GM21526 (cell line): Measurements from ENCODE around the gene ZNF837.
"Not testable (repeated sequence)": the region's sequence is repeated elsewhere in the genome, so short reads cannot be mapped to it uniquely, and the experiment has no call there.

ENCODE experiments used
- ATAC-seq: cut with Tn5 transposase; IDR thresholded peaks from one replicate; pipeline ENCODE4 v1.9.1; 2021; ENCODE audit warnings: moderate library complexity; ENCODE audit not compliant: unreplicated experiment, low FRiP score

ZNF837 gene

DNA sequence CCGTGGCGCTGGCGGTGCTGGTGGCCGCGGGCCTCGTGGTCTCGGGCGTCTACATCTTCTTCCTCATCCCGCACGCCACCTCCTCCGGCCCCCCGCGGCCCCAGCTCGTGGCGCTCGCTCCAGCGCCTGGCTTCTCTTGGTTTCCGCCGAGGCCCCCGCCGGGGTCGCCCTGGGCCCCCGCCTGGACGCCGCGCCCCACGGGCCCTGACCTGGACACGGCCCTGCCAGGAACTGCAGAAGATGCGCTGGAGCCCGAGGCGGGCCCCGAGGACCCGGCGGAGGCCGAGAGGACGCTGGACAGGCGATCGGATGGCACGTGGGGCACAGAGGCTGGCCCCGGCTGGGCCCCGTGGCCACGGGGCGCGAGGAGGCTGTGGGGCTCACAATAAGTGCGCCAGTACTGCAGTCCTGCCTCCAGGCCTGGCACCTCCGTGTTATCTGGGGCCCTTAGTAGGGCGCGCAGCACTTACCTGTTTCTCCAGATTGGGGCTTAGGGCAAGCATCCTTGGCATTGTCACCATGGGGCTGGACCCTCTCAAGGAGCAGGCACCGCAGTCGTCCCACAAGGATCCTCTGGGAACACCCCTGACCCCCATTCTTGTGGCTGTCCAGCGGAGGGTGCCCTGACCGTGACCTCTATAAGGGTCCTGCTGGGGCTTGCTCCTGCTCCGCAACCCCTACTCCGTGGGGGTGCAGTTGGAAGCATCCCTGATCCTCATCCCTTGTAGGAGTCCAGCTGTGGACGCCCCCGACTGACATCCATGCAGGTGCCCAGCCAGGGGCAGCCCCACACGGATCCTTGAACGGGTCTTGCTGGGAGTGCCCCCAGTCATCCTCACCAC, 16.1 kb upstream of the ZNF837 start:
- no peak for ATAC-seq

DNA sequence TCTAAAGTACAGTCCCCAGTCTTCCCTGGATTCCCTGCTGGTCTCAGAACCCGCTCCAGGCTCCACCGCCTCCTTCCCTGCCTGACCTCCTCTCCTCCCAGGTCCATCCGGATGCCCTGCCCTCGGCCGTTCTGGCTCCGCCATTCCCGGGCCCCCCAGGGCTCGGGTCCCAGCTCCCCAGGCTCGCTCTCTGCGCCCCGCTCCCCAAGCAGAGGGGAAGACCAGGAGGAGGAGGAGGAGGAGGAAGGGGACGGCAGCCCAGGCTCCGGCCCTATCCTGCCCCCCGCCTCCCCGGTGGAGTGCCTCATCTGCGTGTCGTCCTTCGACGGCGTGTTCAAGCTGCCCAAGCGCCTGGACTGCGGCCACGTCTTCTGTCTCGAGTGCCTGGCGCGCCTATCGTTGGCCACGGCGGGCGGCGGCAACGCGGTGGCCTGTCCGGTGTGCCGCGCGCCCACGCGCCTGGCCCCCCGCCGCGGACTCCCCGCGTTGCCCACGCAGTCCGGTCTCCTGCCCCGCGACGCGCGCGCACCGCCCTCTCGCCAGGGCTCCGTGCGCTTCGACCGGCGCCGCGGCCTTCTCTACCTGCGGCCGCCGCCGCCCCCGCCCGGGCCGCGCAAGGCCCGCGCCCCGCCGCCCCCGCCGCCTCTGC, 15.3 kb upstream of the ZNF837 start:
- no peak for ATAC-seq

DNA sequence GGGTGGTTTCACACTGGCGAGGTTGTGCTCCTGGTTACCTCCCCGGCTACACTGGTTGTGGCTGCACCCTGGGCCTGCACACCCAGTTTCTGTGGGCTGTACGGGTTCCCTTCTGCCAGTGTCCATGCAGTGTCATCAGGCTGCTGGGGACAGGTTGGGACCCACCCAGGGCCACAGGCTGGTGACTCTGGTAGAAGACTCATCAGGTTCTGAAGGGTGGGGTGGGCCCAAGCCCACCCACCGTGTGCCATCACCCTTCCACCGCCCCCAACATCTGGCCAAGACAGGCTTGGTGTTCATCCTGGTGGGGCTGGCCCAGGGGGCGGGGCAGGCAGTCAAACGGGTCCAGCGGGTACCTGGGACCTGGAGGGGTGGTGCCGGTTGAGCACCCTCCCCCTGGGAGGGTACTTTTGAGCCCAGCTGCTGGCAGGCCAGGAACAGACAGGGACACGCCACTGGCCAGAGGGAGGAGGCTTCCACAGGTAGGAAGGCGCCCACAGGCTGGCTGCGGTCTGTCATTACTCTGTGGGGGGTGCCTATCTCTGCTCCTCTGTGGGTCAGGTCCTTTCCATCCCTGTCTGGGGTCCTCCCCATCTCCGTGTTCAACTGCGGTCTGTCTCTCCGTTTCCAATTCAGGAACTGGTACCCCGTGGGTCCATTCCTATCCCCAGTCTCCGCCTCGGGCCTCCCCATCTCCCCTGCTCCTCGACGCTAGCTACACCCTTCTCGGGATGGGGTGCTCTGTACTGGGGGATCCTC, 14.6 kb upstream of the ZNF837 start, which contains the start of gene RNF225:
TSS of gene RNF225 (plus strand) at position 437 of the 759 bp plus-strand sequence. CDS start 434 bp downstream, outside the sequence.
- no peak for ATAC-seq

DNA sequence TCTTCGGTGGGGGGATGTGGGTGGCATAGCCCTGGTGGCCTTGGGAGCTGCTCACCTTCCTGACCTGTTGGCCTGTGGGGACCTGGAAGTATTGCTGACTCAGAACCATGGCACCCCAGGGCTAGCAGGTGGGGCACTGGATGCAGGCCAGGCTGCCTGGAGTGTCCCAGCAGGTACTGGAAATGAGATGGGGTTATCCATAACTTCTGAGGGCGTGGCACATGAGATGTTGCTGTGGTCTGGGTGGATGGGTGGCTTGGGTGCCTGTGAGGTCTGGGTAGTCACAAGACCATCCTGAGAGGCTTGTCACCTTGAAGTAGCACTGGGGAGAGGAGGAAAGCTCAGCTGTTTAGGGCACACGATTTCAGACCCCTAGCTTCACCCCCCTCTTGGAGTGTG, 14.0 kb upstream of the ZNF837 start:
- no peak for ATAC-seq

DNA sequence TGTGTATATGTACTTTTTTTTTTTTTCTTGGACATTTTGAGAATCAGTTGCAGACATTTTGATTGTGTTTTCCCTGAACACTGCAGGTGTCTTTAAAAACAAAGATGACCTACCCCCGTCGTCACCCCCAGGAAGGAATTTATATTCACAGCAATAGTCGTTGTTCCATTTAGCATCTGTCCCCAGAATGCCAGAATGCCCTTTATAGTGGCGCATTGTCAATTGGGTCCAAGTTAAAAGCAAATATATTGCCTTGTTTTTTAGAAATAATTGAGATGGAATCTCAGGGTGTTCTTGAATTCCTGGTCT, 12.8 kb upstream of the ZNF837 start:
- ATAC-seq: no peak

DNA sequence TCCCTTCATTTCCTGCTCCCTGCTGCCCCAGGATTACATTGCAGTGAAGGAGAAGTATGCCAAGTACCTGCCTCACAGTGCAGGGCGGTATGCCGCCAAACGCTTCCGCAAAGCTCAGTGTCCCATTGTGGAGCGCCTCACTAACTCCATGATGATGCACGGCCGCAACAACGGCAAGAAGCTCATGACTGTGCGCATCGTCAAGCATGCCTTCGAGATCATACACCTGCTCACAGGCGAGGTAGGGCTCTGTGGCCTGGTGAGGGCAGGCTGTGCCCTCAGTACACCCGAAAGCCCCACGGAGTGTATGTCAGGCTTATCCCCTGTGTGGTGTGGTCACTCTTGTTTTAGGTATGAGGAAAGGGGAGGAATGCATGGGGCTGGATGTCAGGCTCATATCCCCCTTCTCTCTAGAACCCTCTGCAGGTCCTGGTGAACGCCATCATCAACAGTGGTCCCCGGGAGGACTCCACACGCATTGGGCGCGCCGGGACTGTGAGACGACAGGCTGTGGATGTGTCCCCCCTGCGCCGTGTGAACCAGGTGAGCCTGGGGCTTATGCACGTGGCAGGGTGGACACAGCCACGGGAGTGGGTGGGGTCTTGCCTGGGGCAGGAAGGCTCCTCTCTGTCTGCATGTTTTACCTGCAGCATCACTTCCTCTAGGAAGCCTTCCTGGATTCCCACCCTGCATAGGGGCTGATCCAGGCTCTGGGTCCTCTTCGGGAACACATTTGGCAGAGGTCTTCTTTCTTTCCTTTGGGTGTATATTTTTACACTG, 12.3 kb upstream of the ZNF837 start:
- no peak for ATAC-seq

DNA sequence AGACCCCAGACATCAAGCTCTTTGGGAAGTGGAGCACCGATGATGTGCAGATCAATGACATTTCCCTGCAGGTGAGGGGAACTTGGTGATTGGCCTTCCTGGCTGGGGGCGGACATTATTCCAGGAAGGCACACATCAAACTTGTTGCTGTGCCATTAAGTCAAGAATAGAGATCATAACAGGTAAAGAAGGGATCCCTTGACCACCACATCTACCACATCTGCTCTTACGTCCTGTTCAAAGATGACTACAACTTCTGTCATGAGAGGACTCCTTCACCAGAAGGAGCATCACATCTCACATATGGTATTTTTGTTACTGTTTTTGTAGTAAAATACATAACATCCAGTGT, 7.3 kb upstream of the ZNF837 start:
- ATAC-seq: no peak

DNA sequence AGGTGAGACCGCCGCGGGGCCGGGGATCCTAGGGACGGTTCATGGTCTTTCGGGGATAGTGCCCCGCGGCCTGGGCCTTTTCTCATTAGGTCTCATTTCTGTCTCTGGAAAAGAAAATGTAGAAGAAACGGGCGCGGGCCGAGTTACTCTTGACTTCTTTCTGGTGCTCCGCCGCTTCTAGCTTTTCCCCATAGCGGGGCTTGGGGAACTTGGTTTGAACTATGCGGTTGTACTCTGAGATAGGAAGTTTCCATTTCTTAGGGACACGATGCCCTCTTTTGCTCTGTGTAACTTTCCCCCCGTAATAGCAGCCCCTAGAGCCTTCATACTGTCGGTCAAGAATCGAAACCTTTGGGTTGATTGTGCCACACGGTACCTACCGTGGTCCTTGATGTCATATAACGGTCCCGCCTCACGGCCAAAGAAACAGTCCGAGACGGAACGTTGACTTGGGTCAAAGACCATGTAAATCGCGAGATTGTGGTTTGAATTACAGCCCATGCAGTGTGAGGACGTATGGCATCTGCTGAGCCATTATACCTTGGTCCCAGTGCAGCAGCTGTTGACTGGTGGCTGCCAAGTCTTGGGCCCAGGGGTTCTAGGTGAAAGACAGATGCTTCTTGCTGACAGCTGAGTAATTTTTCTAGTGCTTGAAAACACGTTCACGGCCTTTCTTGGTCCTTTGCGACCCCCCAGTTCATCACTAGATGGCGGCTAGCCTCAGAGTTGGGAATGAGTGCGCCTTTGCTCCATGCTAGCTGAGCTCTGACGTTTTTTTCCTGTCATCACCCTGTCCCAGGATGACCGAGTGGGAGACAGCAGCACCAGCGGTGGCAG, 6.7 kb upstream of the ZNF837 start:
- ATAC-seq: no peak

DNA sequence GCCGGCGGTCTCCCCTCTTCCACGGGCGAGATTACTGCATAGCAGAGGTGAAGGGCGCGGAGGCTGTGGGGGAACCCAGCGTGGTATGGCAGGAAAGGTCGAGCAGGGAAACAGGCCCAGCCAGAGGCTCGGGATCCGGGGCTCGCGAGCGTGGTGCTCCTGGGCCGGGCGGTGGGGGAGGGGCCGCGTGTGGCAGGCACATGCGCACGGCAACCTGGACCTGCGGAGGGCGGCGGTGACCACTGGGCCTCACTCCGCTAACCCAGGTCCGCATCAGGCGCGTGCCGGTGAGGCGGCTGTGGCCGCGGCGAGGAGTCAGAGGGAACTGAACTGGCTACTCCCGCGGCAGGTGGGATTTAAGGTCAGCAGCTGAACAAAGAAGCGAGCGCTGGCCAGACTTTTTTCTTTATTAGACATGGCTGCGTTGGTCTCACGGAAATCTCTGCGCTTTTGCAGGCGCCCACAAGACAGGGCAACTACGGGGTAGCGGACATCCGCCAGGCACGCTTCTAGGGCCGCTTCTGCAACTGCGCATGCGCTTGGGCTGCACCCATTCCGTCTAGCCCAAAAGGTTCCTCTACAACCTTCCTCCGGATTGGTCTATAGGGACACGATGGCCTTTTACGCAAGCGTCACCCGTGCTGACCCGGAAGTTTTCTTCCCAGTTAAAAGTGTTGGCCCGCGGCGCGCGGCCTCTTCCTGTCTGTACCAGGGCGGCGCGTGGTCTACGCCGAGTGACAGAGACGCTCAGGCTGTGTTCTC, 5.9 kb upstream of the ZNF837 start, which contains the start of gene RPS5:
TSS of gene RPS5 (plus strand) at position 694 of the 762 bp plus-strand sequence. CDS start 869 bp downstream, outside the sequence.
- ATAC-seq: peak; percentile 74

DNA sequence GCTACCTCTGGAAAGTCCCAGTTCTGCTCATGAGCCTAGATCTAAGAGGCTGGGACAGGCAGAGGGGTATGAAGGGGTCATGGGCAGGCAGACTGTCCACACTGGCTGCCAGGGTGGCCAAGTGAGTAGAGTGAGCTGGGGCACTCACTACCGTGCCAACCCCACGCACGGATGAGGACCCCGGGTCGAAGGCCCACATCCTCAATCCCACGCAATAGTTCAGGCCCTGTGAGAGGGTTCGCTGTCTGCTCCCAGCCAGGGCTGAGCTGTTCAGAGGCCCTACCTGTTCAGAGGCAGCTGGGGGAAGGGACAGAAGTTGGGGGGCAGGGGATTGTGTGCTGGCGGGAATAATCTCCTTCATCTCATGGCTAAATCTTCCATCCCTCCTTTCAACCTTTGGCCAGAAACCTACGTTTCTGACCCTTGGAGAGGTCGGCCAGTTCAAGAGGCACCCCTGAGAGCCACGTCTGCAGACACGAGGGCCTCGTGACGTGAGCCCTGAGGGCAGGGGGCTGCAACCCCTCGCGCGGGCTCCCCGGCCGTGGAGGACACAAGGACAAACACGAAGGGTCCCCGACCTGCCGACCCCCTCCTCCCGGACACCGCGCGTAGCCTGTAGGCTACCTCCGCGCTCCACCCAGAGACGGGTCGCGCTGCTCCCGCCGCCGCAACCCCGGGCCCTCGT, 5.2 kb upstream of the ZNF837 start:
- ATAC-seq: no peak

DNA sequence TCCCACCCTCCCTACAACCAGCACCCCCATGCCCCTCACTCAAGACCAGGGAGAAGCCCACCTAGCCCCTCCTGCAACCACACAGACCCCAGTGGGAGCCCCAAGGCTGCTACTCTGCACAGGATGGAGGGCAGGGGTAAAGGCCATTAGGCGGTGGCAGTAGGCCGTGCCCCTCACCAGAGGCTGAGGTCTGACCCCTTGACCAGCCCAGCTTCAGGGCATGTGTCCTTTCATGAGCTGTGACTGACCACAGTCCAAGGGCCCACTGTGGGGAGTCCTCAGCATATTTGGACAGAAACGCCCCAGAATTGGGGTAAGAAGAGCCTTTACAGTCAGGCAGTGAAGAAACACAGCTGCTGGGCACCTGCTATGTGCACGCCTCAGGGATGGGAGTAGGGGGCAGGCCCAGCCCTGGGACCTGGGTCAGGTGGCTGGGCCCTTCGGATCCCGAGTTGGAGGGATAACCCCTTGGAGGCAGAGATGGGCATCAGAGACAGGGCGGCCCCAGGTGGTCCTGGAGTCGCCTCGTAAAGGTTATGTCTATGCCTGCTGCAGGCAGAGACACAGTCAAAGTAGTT, 4.6 kb upstream of the ZNF837 start:
- no peak for ATAC-seq

DNA sequence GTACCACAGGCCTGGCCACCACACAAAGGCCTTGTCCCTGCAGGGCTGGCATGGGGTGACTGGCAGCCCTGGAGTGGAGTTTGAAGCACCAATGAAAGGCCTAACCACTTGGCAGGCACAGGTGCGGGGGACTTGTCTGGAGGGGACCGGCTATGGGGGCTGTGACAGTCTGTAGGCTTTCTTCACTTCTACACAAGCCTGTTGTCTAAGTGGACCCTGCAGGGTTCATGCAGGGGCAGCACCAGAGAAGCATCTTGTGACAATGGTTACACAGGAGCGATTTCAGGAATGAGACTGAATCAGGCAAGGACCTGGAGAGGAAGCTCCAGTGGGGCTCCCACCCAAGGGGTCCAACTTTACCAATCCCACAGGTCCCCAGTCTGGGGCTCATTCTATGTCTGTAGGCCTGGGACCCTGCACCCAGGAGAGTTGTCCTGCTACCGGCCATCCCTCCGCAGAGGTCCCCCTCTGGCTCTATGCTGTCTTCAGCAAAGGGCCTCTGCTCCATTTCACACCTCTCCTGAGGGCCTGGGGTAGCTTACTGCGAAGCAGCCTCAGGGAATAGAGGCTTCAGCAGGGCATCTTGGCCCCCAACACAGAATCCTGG, 2.3 kb upstream of the ZNF837 start:
- no peak for ATAC-seq

DNA sequence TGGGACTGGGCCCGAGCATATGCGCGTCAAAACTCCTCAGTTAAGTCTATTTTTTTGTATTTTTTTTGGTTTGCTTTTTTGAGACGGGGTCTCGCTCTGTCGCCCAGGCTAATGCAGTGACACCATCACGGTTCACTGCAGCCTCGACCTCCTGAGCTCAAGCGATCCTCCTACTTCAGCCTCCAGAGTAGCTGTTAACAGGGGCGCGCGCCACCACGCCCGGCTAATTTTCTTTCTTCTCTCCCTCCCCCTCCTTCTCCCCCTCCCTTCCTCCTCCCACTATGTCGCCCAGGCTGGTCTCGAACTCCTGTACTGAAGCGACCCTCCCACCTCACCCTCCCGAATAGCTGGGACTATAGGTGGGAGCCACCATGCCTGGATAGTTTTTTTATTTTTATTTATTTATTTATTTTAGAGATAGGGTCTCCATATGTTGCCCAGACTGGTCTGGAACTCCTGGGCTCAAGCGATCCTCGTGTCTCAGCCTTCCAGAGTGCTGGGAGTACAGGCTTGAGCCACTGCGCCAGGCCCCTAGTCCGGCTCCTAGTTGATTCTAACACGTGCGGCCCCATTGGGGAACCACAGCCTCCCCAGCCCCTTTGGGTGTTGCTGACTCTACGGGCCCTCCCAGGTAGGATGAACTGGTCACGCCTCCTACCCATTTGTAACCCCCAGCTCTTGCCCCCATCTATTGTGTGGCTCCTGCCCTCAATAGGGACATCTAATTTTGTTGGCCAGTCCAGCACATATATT, 806 bp upstream of the ZNF837 start:
- no peak for ATAC-seq

DNA sequence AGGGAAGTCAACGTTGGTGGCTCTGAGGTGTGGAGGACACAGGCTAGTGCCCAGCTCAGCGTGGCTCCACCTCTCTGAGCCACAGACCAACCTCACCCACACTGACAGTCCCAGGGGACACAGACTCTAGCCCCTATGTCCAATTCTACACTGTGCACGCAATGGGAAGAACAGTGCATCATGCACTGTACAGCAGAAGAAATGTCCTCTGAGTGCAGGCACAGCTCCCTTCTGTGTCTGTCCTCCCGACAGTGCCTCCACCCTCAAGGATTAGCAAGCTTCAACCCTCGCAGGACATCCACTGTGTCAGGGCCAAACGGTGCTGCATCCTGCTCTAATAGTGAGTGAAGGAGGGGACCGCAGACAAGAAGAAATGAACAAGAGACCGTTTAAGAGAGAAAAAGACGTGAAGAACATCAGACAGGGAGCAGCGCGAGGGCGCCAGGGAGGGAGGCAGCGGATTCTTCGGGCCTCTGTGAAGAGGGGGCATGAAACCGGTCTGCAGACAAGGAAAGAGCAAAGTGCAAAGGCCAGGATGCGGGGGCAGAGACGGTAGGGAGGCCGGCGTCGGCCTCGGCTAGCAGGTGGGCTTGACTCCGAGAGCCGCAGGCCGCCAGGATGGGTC, 681 bp downstream of the ZNF837 start:
- no peak for ATAC-seq

DNA sequence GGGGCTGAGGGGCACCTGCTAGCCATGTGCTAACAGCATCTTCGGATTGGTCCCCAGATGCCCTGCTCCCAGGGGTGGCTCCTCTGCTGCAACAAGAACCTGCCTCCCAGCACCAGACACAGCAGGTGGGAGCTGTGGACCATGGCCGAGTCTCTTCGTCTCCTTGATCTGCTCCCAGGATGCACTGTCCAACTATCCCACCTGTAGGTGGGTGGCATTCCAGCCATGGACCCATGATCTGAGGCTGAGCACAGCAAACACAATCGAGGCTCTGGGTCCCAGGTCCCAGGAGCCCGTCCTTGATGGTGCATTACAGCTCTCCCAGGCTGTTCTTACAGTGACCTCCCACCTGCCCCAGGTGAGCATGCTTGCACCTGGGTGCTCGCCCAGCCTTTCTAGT, 1.6 kb downstream of the ZNF837 start:
- ATAC-seq: no peak

DNA sequence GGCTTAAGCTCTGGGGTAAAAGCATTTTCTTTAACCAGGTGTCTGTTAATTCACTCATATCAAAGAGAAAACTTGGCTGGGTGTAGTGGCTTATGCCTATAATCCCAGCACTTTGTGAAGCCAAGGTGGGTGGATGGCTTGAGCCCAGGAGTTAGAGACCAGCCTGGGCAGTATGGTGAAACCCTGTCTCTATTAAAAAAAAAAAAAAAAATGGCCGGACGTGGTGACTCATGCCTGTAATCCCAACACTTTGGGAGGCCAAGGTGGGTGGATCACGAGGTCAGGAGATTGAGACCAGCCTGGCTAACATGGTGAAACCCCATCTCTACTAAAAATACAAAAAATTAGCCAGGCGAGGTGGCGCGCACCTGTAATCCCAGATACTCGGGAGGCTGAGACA, 4.1 kb downstream of the ZNF837 start:
- ATAC-seq: not testable (repeated sequence)

DNA sequence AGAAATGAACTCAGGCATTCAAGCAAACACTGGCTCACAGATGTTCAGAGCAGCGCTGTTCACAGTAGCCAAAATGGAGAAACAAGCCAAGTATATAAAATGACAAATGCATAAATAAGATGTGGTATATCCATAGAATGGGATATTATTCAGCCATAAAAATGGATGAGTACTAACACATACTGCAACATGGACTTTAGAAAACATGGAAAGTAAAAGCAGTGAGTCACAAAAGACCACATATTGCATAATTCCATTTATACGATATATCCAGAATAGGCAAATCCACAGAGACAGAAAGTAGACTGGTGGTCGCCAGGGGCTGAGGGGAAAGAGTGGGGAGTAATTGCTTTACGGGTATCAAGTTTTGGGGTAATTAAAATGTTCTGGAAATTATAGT, 6.6 kb downstream of the ZNF837 start:
- no peak for ATAC-seq
